ENCODE measurements around the gene LHX1. TPM values are rescaled to one million over a fixed set of nuclear protein-coding genes. Genes with fewer than 3 reads are reported as not detected.

The LHX1 gene
- total and polyA plus RNA-seq, 4 donors, result not detected

DNA sequence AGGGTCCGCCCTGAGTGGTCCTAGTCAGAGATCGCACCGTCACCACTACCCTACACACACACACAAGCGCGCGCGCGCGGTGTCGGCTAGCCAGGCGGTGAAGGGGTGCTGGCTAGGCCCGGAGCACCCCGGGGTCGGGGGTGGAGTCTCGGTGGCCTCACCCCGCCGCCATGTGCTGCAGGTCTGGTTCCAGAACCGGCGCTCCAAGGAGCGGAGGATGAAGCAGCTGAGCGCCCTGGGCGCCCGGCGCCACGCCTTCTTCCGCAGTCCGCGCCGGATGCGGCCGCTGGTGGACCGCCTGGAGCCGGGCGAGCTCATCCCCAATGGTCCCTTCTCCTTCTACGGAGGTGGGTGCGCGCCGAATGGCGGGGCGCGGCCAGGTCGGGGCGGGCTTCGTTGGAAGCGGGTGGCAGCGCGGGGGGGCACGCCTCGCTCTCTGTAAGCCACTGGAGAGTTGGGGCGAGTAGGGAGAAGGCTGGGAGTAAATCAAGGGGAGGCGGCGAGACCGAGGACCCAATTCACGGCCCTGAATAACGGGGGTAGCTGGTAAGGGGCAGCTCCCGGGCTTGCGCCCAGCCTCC, 4.8 kb downstream of the LHX1 start:
- TF ChIP-seq CTCF (IDR thresholded peaks at IDR 0.05; ENCODE audit: control extremely low read depth, extremely low read depth), result no peak
- Histone ChIP-seq H3K4me1 (ENCODE audit: control insufficient read depth in 5 of 5, insufficient read depth in 5 of 5, low read length in 5 of 5) (peaks cover 0 to 25% (median 4%) of the 10 kb centered on the region in 5 donors), H3K4me3 (no peak overlapping the region), H3K9me3 (ENCODE audit: control insufficient read depth in 4 of 4, insufficient read depth in 3 of 4, low read length in 3 of 4) (peaks cover 0 to 6% (median 0%) of the 10 kb centered on the region in 4 donors), H3K9ac (ENCODE audit: insufficient read depth in 1 of 2, low read length in 2 of 2) (no peak overlapping the region), H3K36me3 (ENCODE audit: control insufficient read depth in 4 of 4, insufficient read depth in 4 of 4, low read length in 4 of 4) (no peaks in the 10 kb centered on the region), H3K27ac (ENCODE audit: low read depth in 1 of 2, low read length in 1 of 2) (no peak overlapping the region), H3K27me3 (ENCODE audit: control insufficient read depth in 3 of 3, insufficient read depth in 3 of 3, low read length in 2 of 3) (peaks cover 2 to 99% (median 96%) of the 10 kb centered on the region in 3 donors)
- no peak for ATAC-seq (ENCODE audit: insufficient read depth, low FRiP score)
- DNase-seq, result no peak
- WGBS, 2 donors, result 3 to 6% methylated on average over 40 to 57 of the region's 57 CpGs

DNA sequence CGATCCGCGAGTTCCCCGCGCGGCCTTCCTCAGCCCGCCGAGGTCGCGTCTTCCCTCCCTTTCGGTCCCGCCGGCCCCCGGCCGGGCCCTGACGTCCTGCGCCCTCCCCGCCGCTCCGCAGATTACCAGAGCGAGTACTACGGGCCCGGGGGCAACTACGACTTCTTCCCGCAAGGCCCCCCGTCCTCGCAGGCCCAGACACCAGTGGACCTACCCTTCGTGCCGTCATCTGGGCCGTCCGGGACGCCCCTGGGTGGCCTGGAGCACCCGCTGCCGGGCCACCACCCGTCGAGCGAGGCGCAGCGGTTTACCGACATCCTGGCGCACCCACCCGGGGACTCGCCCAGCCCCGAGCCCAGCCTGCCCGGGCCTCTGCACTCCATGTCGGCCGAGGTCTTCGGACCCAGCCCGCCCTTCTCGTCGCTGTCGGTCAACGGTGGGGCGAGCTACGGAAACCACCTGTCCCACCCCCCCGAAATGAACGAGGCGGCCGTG, 5.4 kb downstream of the LHX1 start:
- Histone ChIP-seq H3K27ac (ENCODE audit: low read depth in 1 of 2, low read length in 1 of 2) (no peak overlapping the region), H3K27me3 (ENCODE audit: control insufficient read depth in 3 of 3, insufficient read depth in 3 of 3, low read length in 2 of 3) (peaks cover 0 to 99% (median 96%) of the 10 kb centered on the region in 3 donors), H3K36me3 (ENCODE audit: control insufficient read depth in 4 of 4, insufficient read depth in 4 of 4, low read length in 4 of 4) (no peaks in the 10 kb centered on the region), H3K9me3 (ENCODE audit: control insufficient read depth in 4 of 4, insufficient read depth in 3 of 4, low read length in 3 of 4) (peaks cover 0 to 6% (median 0%) of the 10 kb centered on the region in 4 donors), H3K9ac (ENCODE audit: insufficient read depth in 1 of 2, low read length in 2 of 2) (no peak overlapping the region), H3K4me1 (ENCODE audit: control insufficient read depth in 5 of 5, insufficient read depth in 5 of 5, low read length in 5 of 5) (peaks cover 0 to 19% (median 3%) of the 10 kb centered on the region in 5 donors), H3K4me3 (no peak overlapping the region)
- no peak for ATAC-seq (ENCODE audit: insufficient read depth, low FRiP score)
- TF ChIP-seq CTCF (IDR thresholded peaks at IDR 0.05; ENCODE audit: control extremely low read depth, extremely low read depth), result no peak
- no peak for DNase-seq
- WGBS, 2 donors, result 5 to 7% methylated on average over 57 to 59 of the region's 59 CpGs

GRCh38 chr17:36943250-36944191, 6.2 kb downstream of the LHX1 start:
- H3K4me1 ChIP-seq (ENCODE audit: control insufficient read depth in 5 of 5, insufficient read depth in 5 of 5, low read length in 5 of 5), result peaks cover 0 to 15% (median 7%) of the 10 kb centered on the region in 5 donors
- DNase-seq (peak in 2 of 3 donors; percentile 24 to 54), ATAC-seq (ENCODE audit: insufficient read depth, low FRiP score) (no peak)
- 10 to 15% methylated on average over 44 of the region's 44 CpGs for WGBS, 2 donors
- H3K27ac ChIP-seq (ENCODE audit: low read depth in 1 of 2, low read length in 1 of 2), result no peak overlapping the region
- peaks cover 0 to 97% (median 94%) of the 10 kb centered on the region in 3 donors for H3K27me3 ChIP-seq (ENCODE audit: control insufficient read depth in 3 of 3, insufficient read depth in 3 of 3, low read length in 2 of 3)
- H3K36me3 ChIP-seq (ENCODE audit: control insufficient read depth in 4 of 4, insufficient read depth in 4 of 4, low read length in 4 of 4), result no peaks in the 10 kb centered on the region
- no peak for TF ChIP-seq CTCF (IDR thresholded peaks at IDR 0.05; ENCODE audit: control extremely low read depth, extremely low read depth)
- peaks cover 0 to 6% (median 0%) of the 10 kb centered on the region in 4 donors for H3K9me3 ChIP-seq (ENCODE audit: control insufficient read depth in 4 of 4, insufficient read depth in 3 of 4, low read length in 3 of 4)
- H3K9ac ChIP-seq (ENCODE audit: insufficient read depth in 1 of 2, low read length in 2 of 2), result no peak overlapping the region
- H3K4me3 ChIP-seq, result no peak overlapping the region
